Activated naive CD4-positive, alpha-beta T cell treated with anti-CD3 and anti-CD28 coated beads, Interleukin-2, amount 10 ng/mL, durations not matched to agents 7 days and 5 days (primary cell): Measurements from ENCODE around the gene PAFAH1B1.
"Not testable (repeated sequence)": the region's sequence is repeated elsewhere in the genome, so short reads cannot be mapped to it uniquely, and the experiment has no call there.

Experiments used
- CTCF ChIA-PET: fragments of 350-600 bp; sonication (Branson Sonifier 250); formaldehyde crosslinking; loops from one replicate; lab custom pipeline; 2021; ENCODE audit warnings: antibody characterized with exemption; lab: Charles Lee
- DNase-seq: peaks from one replicate; pipeline ENCODE4 v3.0.0-alpha.2; 2020
- H3K27ac Mint-ChIP-seq: one replicate; pipeline ENCODE4 v1.8.0; 2021; ENCODE audit warnings: mild to moderate bottlenecking, moderate library complexity, mixed read lengths
- H3K27me3 Mint-ChIP-seq: one replicate; pipeline ENCODE4 v1.8.0; 2021; ENCODE audit warnings: mild to moderate bottlenecking, mixed read lengths
- H3K36me3 Mint-ChIP-seq: one replicate; pipeline ENCODE4 v1.8.0; 2021; ENCODE audit warnings: mixed read lengths
- H3K4me1 Mint-ChIP-seq: one replicate; pipeline ENCODE4 v1.8.0; 2021; ENCODE audit warnings: mixed read lengths
- H3K4me3 Mint-ChIP-seq: one replicate; pipeline ENCODE4 v1.8.0; 2021; ENCODE audit warnings: mild to moderate bottlenecking, moderate library complexity, mixed read lengths
- H3K9me3 Mint-ChIP-seq: one replicate; pipeline ENCODE4 v1.8.0; 2021; ENCODE audit warnings: mixed read lengths

PAFAH1B1 gene

DNA sequence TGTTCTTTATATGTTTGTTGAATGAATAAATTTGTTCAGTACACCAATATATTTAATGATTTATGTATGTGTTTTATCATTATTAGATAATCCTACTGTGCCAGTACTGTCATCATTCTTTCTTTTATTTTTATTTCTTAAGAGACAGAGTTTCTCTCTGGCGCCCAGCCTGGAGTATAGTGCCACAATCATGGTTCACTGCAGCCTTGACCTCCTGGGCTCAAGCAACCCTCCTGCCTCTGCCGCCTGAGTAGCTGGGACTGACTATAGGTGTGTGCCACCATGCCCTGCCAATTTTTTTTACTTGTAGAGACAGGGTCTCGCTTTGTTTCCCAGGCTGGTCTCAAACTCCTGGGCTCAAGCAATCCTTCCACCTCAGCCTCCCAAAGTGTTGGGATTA, 41.8 kb downstream of the PAFAH1B1 start:
- Mint-ChIP-seq H3K27me3 (no peaks in the 10 kb centered on the region), H3K36me3 (peaks cover 22% of the 10 kb centered on the region), H3K9me3 (no peaks in the 10 kb centered on the region), H3K27ac (no peak overlapping the region), H3K4me3 (no peak overlapping the region), H3K4me1 (peaks cover 20% of the 10 kb centered on the region)
- CTCF ChIA-PET = no interaction called here
- no peak for DNase-seq

DNA sequence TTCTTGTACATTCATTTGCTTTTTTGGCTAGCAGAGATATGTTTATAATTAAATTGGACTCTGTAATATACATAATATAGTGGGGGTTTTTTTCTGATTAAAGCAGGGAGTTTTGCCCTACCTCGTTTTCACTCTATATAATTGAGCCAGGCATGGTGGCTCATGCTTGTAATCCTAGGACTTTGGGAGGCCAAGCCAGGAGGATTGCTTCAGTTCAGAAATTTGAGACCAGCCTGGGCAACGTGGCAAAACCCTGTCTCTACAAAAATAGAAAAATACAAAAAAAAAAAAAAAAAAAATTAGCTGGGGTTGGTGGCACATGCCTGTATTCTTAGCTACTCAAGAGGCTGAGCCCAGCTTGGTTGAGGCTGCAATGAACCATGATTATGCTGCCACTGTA, 42.2 kb downstream of the PAFAH1B1 start:
- H3K9me3 Mint-ChIP-seq = no peaks in the 10 kb centered on the region
- no peak overlapping the region for H3K27ac Mint-ChIP-seq
- peaks cover 20% of the 10 kb centered on the region for H3K4me1 Mint-ChIP-seq
- peaks cover 26% of the 10 kb centered on the region for H3K36me3 Mint-ChIP-seq
- no peak for DNase-seq
- H3K27me3 Mint-ChIP-seq = no peaks in the 10 kb centered on the region
- CTCF ChIA-PET = no interaction called here
- no peak overlapping the region for H3K4me3 Mint-ChIP-seq

- Mint-ChIP-seq H3K9me3 (no peaks in the 10 kb centered on the region), H3K27me3 (no peaks in the 10 kb centered on the region), H3K4me1 (peaks cover 20% of the 10 kb centered on the region), H3K27ac (peak overlapping the region; percentile 14), H3K4me3 (no peak overlapping the region), H3K36me3 (peaks cover 30% of the 10 kb centered on the region)
- CTCF ChIA-PET = no interaction called here
- no peak for DNase-seq
These were observed 42.9 kb downstream of the PAFAH1B1 start for GRCh38 chr17:2636169-2636930.

GRCh38 chr17:2637422-2637821, 44.0 kb downstream of the PAFAH1B1 start:
- no peaks in the 10 kb centered on the region for H3K27me3 Mint-ChIP-seq
- no peak overlapping the region for H3K4me3 Mint-ChIP-seq
- H3K9me3 Mint-ChIP-seq = no peaks in the 10 kb centered on the region
- peaks cover 13% of the 10 kb centered on the region for H3K4me1 Mint-ChIP-seq
- no peak for DNase-seq
- CTCF ChIA-PET = no interaction called here
- no peak overlapping the region for H3K27ac Mint-ChIP-seq
- peaks cover 37% of the 10 kb centered on the region for H3K36me3 Mint-ChIP-seq

DNA sequence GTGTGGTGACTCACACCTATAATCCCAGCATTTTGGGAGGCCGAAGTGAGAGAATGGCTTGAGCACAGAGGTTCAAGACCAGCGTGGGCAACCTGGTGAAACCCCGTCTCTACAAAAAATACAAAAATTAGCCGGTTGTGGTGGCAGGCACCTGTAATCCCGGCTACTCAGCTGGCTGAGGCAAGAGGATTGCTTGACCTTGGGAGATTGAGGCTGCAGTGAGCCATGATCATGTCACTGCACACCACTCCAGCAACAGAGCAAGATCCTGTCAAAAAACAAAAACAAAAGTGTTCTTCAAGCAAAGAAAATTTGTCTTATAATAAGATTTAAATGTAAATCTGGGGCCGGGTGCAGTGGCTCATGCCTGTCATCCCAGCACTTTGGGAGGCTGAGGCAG, 51.5 kb downstream of the PAFAH1B1 start:
- DNase-seq = no peak
- H3K27me3 Mint-ChIP-seq = no peaks in the 10 kb centered on the region
- CTCF ChIA-PET = no interaction called here
- no peak overlapping the region for H3K4me3 Mint-ChIP-seq
- H3K9me3 Mint-ChIP-seq = no peaks in the 10 kb centered on the region
- no peak overlapping the region for H3K27ac Mint-ChIP-seq
- peaks cover 40% of the 10 kb centered on the region for H3K36me3 Mint-ChIP-seq
- H3K4me1 Mint-ChIP-seq = no peaks in the 10 kb centered on the region

DNA sequence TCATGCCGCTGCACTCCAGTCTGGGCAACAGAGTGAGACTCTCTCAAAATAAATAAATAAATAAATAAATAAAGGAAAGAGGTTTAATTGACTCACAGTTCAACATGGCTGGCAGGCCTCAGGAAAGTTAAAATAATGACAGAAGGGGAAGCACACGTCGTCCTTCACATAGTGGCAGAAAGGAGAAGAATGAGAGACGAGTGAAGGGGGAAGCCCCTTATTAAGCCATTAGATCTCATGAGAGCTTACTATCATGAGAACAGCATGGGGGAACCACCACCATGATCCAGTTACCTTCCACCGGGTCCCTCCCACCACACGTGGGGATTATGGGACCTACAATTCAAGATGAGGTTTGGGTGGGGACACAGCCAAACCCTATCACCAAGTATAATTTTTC, 54.5 kb downstream of the PAFAH1B1 start:
- Mint-ChIP-seq H3K36me3 (peaks cover 39% of the 10 kb centered on the region), H3K9me3 (peaks cover 3% of the 10 kb centered on the region), H3K27ac (peak overlapping the region; percentile 42), H3K27me3 (no peaks in the 10 kb centered on the region), H3K4me1 (peaks cover 5% of the 10 kb centered on the region), H3K4me3 (no peak overlapping the region)
- DNase-seq = no peak
- CTCF ChIA-PET = no interaction called here

DNA sequence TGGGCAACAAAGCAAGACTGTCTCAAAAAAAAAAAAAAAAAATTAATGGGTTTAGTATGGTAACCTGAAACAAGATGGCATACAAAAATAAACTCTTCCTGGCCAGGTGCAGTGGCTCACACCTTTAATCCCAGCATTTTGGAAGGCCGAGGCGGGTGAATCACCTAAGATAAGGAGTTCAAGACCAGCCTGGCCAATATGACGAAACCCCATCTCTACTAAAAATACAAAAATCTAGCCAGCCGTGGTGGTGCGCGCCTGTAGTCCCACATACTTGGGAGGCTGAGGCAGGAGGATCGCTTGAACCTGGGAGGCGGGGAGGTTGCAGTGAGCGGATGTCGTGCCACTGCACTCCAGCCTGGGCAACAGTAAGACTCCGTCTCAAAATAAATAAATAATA, 55.7 kb downstream of the PAFAH1B1 start:
- no peak for DNase-seq
- Mint-ChIP-seq H3K27ac (no peak overlapping the region), H3K36me3 (peaks cover 43% of the 10 kb centered on the region), H3K9me3 (peaks cover 3% of the 10 kb centered on the region), H3K4me1 (peaks cover 6% of the 10 kb centered on the region), H3K4me3 (no peak overlapping the region), H3K27me3 (no peaks in the 10 kb centered on the region)
- CTCF ChIA-PET = no interaction called here

GRCh38 chr17:2652911-2653310, 59.5 kb downstream of the PAFAH1B1 start:
- H3K9me3 Mint-ChIP-seq, H3K4me3 Mint-ChIP-seq, H3K4me1 Mint-ChIP-seq, H3K27ac Mint-ChIP-seq, DNase-seq, H3K27me3 Mint-ChIP-seq, CTCF ChIA-PET: not testable (repeated sequence)
- H3K36me3 Mint-ChIP-seq = peaks cover 40% of the 10 kb centered on the region

GRCh38 chr17:2655546-2655945, 62.1 kb downstream of the PAFAH1B1 start:
- H3K9me3 Mint-ChIP-seq = peaks cover 3% of the 10 kb centered on the region
- CTCF ChIA-PET = no interaction called here
- no peak for DNase-seq
- peaks cover 12% of the 10 kb centered on the region for H3K4me1 Mint-ChIP-seq
- no peaks in the 10 kb centered on the region for H3K27me3 Mint-ChIP-seq
- H3K4me3 Mint-ChIP-seq = no peak overlapping the region
- peaks cover 42% of the 10 kb centered on the region for H3K36me3 Mint-ChIP-seq
- H3K27ac Mint-ChIP-seq = no peak overlapping the region

DNA sequence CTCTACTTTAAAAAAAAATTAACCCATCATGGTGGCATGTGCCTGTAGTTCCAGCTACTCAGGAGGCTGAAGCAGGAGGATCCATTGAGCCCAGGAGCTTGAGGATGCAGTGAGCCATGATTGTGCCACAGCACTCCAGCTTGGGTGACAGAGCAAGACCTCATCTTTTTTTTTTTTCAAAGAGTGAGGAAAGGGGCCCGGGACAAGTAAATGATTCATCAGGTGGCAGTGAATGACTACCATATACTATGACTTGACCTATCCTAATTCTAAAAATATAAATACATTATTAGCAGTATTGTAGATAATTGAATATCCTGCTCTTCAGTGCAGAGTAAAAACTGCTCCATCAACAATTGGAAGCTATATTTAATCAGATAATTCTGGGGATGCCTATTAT, 62.8 kb downstream of the PAFAH1B1 start:
- no peak overlapping the region for H3K27ac Mint-ChIP-seq
- no peak overlapping the region for H3K4me3 Mint-ChIP-seq
- H3K4me1 Mint-ChIP-seq = peaks cover 14% of the 10 kb centered on the region
- no peaks in the 10 kb centered on the region for H3K27me3 Mint-ChIP-seq
- H3K9me3 Mint-ChIP-seq = peaks cover 3% of the 10 kb centered on the region
- CTCF ChIA-PET = interaction anchor here (0.6 kb wide), 1 partner anchor 69 kb away, joined by 3 read pairs; no protein-coding TSS in a partner anchor
- no peak for DNase-seq
- peaks cover 43% of the 10 kb centered on the region for H3K36me3 Mint-ChIP-seq

DNA sequence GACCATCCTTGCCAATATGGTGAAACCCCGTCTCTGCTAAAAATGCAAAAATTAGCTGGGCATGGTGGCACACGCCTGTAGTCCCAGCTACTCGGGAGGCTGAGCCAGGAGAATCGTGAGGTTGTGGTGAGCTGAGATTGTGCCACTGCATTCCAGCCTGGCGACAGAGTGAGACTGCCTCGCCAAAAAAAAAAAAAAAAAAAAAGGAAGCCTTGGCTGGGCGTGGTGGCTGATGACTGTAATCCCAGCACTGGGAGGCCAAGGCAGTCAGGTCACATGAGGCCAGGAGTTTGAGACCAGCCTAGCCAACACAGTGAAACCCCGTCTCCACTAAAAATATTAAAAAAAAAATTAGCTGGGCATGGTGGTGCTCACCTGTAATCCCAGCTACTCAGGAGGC, 65.9 kb downstream of the PAFAH1B1 start:
- H3K9me3 Mint-ChIP-seq, H3K27me3 Mint-ChIP-seq, H3K4me3 Mint-ChIP-seq, CTCF ChIA-PET, H3K27ac Mint-ChIP-seq, DNase-seq: not testable (repeated sequence)
- peaks cover 30% of the 10 kb centered on the region for H3K36me3 Mint-ChIP-seq
- H3K4me1 Mint-ChIP-seq = peaks cover 15% of the 10 kb centered on the region

GRCh38 chr17:2660410-2660809, 67.0 kb downstream of the PAFAH1B1 start:
- H3K4me3 Mint-ChIP-seq, H3K9me3 Mint-ChIP-seq, H3K27ac Mint-ChIP-seq, DNase-seq, H3K27me3 Mint-ChIP-seq, CTCF ChIA-PET: not testable (repeated sequence)
- H3K36me3 Mint-ChIP-seq = peaks cover 29% of the 10 kb centered on the region
- peaks cover 16% of the 10 kb centered on the region for H3K4me1 Mint-ChIP-seq

DNA sequence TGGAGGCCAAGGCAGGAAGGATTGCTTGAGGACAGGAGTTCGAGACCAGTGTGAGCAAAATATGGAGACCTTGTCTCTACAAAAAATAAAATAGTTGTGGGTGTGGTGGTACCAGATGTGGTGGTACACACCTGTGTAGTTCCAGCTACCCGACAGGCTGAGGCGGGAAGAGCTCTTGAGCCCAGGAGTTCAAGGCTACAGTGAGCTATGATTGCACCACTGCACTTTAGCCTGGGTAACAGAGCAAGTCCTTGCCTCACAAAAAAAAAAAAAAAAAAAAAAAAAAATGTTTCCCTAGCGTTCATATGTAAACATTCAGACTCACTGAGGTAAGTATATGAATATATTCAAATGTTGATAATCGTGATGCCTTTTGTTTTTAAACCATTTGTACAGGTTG, 78.6 kb downstream of the PAFAH1B1 start:
- Mint-ChIP-seq H3K36me3 (peaks cover 57% of the 10 kb centered on the region), H3K4me1 (peaks cover 2% of the 10 kb centered on the region), H3K9me3 (no peaks in the 10 kb centered on the region), H3K27ac (no peak overlapping the region), H3K4me3 (no peak overlapping the region), H3K27me3 (no peaks in the 10 kb centered on the region)
- CTCF ChIA-PET = no interaction called here
- DNase-seq = no peak

DNA sequence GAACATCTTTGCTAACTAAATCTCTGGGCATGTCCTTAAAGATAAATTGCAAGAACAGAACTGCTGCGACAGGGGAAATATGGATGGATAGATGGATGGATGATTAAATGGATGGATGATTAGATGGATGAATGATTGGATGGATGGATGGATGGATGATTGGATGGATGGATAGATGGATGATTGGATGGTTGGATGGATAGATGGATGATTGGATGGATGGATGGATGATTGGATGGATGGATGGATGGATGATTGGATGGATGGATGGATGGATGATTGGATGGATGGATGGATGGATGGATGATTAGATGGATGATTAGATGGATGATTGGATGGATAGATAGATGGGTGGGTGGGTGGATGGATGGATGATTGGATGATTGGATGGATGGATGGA, 85.8 kb downstream of the PAFAH1B1 start:
- H3K4me3 Mint-ChIP-seq, H3K27ac Mint-ChIP-seq, H3K4me1 Mint-ChIP-seq, CTCF ChIA-PET, H3K27me3 Mint-ChIP-seq, H3K9me3 Mint-ChIP-seq, DNase-seq: not testable (repeated sequence)
- peaks cover 61% of the 10 kb centered on the region for H3K36me3 Mint-ChIP-seq

DNA sequence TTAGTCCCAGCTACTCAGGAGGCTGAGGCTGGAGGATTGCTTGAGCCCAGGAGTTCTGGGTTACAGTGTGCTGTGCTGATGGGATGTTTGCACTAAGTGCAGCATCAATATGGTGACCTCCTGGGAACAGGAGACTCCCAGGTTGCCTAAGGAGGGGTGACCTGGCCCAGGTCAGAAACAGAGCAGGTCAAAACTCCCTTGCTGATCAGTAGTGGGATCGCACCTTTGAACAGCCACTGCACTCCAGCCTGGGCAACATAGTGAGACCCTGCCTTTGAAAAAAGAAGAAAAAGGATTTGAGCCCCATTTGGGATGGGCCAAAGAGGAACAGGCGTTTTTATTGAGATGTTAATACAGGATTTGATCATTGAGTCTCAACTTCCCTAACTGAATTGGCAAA, 87.5 kb downstream of the PAFAH1B1 start:
- Mint-ChIP-seq H3K9me3 (no peaks in the 10 kb centered on the region), H3K4me3 (no peak overlapping the region), H3K36me3 (peaks cover 55% of the 10 kb centered on the region), H3K4me1 (no peaks in the 10 kb centered on the region), H3K27me3 (no peaks in the 10 kb centered on the region), H3K27ac (no peak overlapping the region)
- CTCF ChIA-PET = no interaction called here
- no peak for DNase-seq
